EH (cell line): Measurements from ENCODE around the gene PHKG1.
"Not testable (repeated sequence)": the region's sequence is repeated elsewhere in the genome, so short reads cannot be mapped to it uniquely, and the experiment has no call there.

Experiments
- DNase-seq: peaks from one replicate; pipeline ENCODE4 v3.0.0-alpha.2; 2015; ENCODE audit warnings: low read depth

PHKG1 gene

DNA sequence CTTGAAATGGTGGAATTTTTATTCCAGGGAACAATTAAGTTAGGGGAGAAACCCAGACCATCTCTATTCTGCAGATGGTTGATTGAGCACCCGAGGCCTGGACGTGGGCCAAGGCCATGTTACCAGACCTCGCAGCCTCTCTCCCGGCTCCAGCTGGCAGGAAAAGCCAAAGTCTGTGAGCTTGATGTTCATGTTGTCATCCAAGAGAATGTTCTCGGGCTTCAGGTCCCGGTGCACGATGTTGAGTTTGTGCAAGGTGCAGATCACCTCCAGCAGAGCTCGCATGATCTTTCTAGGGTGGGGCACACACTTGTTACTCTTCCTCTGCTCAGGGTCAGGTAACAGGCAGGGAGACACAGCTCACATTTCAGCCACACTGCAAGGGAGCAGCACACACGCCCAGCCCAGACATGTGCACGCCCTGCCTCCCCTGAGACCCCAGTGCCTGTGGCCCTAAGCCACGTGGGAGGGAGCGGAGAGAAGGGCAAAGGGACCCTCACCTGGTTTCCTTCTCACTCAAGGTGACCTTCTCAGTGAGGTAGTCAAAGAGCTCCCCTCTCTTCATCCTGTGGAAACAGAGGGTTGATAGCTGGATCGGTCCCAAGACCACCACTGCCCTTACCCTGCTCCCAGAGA lies 9.5 kb downstream of the PHKG1 start:
- DNase-seq = no peak

DNA sequence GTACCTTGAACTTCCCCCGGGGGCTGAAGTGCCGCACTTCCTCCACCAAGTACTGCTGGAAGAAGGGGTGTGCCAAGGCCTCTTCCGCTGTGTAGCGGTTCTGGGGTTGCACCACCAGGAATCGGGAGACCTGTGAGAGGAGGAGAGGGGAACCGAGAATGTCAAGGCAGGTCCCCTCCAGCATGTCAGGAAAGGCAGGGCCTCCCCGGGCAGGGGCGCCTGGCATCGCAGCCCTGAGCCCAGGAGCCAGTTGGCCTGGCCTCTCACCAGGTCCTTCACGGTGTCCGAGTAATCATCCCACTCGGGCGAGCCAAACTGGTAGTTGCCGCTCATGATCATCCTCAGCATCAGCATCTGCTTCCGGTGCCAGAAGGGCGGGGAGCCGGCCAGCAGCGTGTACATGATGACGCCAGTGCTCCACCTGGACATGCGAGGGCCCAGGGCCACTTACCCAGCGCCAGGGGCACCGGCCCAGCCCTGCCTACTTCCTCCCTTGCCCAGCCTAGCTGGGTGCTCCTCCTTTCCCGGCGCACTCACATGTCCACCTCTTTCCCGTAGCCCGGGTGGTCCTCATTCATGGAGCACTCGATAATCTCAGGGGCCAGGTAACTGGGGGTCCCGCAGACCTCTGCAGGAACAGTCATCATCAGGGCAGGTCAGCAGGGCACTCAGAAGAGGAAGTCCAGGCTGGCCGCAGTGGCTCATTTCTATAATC lies 11.0 kb downstream of the PHKG1 start:
- no peak for DNase-seq

DNA sequence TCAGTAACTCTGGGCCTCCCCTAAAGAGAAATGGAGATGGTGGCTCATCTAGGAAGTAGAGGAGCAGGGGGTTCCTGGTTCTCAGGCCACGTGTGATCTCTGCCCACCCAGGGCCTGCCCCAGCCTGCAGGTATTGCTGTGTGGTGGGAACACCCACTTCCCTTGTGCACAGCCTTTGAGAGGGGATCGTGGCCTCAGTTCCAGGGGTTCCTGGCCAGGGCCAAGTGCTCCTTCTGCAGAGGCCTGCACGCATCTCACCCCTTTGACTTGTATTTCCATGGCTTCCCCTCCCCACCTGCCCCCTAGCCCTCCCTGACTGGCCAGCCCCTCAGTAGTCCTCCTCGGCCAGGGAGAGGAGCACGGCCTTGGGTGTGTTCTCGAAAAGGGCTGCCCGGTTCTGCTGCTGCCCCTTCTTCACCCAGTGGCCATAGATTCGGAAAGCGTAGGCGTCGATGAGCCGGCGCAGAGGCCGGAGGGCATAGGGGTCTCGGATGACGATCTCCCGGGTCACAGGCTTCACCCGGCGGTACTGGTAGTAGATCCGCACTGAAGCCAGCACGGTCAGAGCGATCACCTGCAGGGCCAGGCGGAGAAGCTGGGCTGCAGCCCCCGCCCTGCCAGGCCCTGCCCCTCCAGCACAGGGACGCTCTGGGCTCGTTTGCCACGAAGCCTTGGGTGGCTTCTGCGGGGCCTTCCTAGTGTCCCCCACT lies 11.9 kb downstream of the PHKG1 start:
- DNase-seq = not testable (repeated sequence)

DNA sequence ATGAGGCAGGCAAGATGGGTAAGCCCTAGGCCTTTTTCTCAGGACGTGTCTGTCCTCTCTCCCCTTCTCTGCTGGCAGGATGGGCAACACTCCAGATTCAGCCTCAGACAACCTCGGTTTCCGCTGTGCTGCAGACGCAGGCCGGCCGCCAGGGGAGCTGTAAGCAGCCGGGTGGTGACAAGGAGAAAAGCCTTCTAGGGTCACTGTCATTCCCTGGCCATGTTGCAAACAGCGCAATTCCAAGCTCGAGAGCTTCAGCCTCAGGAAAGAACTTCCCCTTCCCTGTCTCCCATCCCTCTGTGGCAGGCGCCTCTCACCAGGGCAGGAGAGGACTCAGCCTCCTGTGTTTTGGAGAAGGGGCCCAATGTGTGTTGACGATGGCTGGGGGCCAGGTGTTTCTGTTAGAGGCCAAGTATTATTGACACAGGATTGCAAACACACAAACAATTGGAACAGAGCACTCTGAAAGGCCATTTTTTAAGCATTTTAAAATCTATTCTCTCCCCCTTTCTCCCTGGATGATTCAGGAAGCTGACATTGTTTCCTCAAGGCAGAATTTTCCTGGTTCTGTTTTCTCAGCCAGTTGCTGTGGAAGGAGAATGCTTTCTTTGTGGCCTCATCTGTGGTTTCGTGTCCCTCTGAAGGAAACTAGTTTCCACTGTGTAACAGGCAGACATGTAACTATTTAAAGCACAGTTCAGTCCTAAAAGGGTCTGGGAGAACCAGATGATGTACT lies 13.1 kb downstream of the PHKG1 start:
- peak; percentile 89 for DNase-seq

DNA sequence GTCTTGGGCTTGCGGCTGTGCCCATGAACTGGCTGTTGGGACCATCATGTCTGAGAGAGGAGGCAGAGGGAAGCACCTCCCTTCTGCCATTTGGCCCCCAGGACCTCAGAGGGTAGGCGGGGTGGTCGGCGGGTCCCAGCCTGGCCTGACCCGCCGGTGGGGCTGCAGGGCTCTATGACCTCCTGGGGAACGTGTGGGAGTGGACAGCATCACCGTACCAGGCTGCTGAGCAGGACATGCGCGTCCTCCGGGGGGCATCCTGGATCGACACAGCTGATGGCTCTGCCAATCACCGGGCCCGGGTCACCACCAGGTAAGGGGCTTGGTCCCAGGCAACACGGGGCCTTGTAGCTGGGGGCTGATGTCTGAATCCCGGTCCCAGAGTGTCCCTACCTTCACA lies 14.6 kb downstream of the PHKG1 start:
- DNase-seq = no peak

DNA sequence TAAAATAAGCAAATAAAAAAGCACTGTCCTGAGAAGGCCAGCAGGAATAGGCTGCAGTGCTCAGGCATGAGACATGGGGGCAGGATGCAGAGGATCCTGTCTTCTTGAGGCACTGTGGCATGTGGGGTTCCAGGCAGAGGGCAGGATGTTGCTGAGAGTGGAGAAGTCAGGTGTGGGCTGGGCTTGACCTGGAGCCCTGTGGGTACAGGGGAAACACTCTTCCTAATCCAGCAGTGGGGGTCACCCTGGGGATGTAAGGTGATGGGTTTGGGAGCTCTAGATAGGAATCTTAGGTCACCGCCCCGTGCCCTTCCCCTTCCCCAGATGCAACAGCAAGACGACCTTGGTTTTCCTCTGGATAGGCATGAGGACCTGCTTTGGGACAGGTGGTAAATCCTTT lies 15.1 kb downstream of the PHKG1 start:
- no peak for DNase-seq

DNA sequence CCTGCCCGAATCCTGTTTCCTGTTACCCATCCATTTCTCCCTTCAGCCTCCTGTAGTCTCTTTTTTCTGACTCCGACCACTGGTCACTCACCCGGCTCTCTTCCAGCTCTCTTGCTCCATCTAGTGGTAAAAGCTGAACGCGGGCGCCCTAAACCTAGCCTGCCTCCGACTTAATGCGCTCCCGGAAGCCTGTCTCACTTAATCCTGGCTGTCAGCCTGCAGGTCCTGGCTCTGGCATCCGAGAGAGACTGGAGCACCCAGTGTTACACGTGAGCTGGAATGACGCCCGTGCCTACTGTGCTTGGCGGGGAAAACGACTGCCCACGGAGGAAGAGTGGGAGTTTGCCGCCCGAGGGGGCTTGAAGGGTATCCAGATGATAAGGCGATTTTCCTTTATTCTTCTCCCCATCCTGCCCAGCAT lies 18.4 kb downstream of the PHKG1 start:
- DNase-seq = peak; percentile 84

DNA sequence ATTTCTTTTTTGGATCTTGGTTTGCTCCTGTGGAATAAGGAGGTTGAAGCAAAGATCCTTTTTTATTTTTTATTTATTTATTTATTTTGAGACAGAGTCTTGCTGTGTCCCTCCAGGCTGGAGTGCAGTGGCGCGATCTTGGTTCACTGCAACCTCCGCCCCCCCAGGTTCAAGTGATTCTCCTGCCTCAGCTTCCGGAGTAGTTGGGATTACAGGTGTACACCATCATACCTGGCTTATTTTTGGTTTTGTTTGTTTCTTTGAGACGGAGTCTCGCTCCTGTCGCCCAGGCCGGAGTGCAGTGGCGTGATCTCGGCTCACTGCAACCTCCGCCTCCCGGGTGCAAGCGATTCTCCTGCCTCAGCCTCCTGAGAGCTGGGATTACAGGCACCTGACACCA lies 26.4 kb downstream of the PHKG1 start:
- not testable (repeated sequence) for DNase-seq

DNA sequence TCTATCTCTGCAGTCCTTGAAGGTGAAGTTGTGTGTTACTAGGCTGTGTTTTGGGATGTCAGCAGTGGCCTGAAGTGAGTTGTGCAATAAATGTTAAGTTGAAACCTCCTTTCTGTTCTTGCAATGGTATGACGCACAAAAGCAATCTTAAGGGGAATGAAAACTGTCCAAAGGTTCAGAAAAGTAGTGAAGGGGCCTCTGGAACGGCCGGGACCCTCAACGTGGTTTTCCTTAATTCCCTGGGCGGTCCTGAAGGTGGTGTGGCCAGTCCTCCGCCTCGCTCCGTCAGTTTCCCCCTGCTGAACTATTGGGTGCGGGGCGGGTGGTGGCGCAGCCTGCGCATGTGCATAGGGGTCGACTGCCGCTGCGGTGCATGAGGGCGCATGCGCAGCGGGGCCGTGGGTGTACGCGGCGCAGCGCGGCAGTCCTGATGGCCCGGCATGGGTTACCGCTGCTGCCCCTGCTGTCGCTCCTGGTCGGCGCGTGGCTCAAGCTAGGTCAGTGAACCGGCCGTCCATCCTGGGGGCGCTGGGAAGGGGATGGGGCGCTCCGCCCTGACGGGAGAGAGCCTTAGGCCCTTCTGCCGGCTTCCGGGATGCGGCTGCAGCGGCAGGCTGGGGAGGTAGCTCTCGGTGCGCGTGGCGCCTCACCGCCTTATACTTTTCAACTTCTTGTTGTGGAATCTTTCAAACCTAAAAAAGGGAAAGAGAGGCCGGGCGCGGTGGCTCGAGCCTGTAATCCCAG lies 28.7 kb downstream of the PHKG1 start, which contains the start of gene SUMF2:
SUMF2 (plus strand) TSS at position 405 of the 744 bp plus-strand sequence; CDS start at position 431, 26 bp downstream.
- peak; percentile 91 for DNase-seq

DNA sequence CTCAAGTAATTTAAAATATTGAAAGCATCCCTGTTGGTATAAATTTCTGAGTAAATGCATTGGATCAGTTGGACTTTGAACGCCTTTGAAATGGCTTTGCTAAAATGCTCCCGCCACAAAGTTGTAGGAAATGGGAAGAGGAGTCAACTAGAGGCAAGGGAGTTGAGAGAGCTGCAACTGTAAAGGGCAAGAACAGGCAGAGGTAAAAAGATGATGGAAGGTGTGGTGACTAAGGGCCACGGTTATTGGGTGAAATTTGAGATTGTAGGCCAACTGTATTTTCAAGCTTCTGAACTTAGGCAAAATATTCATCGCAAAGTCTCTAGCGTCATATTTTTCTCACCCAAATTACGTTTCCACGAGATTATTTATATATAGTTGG lies 29.3 kb downstream of the PHKG1 start:
- no peak for DNase-seq

DNA sequence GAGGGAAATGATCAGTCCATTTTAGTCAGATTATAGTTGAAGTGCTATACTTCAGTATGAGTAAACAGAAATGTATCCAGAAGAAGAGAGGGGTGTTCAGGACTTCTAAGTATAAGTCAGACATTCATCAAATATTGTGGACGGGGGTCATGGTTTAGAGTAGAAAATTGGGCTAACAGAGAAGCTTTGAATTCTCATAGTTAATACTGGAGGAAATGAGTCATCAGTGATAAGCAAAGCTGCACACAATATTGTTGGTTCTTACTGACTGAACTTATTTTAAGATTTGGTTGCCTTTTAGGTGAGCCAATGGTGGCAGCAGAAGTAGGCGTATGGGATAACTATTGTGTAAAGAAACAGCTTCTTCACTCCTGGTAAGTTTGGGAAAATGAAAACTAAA lies 30.4 kb downstream of the PHKG1 start:
- peak; percentile 77 for DNase-seq

DNA sequence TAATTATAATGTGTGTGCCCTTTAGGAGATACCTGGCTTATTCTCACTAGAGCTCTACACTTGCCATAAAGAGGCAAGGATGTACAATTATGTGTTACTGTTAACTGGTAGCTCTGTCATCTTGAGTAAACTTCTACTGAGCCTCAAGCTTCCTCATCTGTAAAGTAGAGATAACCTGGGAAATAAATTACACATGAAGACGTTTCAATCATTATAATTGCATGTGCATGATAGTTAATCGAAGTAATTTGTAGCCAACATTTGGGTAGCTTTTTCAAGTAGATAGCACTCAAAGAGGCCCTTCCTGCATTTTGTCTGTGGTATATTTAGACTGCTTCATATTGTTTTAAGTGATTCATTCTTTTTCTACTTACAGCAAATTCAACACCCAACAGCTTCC lies 38.8 kb downstream of the PHKG1 start:
- no peak for DNase-seq

DNA sequence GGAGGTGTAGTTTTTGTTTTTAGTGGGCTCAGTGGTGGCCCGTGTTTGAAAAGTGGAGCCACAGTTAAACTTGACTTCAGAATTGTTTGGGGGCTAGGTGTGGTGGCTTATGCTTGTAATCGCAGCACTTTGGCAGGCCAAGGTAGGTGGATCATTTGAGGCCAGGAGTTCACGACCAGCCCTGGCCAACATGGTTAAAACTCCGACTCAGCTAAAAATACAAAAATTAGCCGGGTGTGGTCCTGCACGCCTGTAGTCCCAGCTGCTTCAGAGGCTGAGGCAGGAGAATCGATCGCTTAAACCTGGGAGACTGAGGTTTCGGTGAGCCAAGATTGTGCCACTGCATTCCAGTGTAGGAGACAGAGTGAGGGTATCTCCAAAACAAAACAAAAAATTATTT lies 39.4 kb downstream of the PHKG1 start:
- no peak for DNase-seq

DNA sequence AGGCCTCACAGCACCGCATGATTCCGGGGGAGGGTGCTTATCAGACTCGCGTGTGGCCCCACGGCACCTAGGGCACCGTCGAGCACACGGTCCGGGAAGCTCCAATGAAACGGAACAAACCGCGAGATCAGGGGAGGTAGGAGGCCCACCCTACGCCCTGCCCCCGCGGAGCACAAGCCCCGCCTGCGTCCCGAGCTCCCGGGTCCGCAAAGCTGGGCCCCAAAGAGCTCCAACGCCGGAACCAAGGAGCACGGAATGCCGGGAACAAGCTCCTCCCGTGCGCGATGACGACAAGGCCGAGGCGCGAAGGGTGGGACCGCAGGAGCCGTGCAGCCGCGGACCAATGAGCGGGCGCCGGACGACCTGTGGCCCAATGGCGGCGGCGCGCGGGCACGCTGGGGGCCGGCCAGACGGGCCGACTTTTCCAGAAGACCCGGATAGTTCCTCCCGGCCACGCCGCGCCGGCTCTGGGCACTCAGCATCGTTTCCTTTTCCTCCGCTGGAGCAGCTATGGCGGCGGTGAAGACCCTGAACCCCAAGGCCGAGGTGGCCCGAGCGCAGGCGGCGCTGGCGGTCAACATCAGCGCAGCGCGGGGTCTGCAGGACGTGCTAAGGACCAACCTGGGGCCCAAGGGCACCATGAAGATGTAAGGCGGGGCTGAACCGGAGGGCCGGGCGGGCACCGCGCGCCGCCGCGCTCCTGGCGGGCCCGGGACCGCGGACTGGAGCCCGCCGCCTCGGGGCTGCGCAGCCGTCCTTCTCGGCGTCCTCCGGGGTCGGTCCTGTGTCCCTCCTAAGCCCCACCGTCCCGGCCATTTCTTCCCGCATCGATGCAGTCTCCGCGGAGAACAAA lies 41.2 kb downstream of the PHKG1 start, which contains the start of the genes CCT6A and PSPH:
CCT6A (plus strand) TSS at position 427 of the 853 bp plus-strand sequence; CDS start at position 511, 84 bp downstream.
PSPH (minus strand) TSS at position 106 of the 853 bp plus-strand sequence. CDS start 30,232 bp downstream, outside the sequence.
- DNase-seq = peak; percentile 99

DNA sequence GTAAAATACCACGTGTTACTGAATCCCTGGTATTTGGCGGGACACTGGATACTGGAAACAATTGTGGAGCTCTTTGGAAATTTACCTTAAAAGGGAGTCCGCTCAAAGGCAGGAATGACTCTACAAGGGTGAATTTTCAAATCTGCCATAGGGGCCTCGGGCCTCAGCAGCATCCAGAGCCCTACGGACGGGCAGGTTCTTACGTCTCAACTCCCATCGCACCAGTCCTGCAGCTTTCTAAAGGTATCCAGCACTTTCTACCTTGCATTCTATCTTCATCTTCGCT lies 41.8 kb downstream of the PHKG1 start:
- DNase-seq = no peak

DNA sequence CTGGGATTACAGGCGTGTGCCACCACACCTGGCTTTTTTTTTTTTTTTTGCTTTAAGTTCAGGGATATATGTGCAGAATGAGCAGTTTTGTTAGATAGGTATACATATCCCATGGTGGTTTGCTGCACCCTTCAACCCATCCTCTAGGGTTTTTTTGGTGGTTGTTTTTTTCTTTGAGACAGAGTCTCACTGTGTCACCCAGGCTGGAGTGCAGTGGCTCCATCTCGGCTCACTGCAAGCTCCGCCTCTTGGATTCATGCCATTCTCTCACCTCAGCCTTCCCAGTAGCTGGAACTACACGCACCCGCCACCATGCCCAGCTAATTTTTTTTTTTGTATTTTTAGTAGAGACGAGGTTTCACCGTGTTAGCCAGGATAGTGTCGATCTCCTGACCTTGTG lies 44.0 kb downstream of the PHKG1 start:
- peak; percentile 9 for DNase-seq

DNA sequence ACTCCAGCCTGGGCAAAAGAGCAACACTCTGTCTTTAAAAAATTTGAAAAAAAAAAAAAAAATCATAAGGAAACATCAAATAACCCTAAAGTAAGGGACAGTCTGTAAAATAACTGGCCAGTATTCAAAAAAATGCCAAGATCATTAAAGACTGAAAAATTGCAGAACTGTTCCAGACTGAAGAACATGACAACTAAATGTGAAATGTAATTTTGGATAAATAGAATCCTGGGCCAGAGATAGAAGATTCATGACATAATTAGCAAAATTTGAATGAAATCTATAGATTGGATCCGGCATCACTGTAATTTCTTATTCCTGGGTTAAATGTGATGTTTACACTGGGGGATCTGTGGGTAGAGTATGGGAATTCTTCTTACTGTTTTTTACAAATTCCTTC lies 44.5 kb downstream of the PHKG1 start:
- DNase-seq = no peak

DNA sequence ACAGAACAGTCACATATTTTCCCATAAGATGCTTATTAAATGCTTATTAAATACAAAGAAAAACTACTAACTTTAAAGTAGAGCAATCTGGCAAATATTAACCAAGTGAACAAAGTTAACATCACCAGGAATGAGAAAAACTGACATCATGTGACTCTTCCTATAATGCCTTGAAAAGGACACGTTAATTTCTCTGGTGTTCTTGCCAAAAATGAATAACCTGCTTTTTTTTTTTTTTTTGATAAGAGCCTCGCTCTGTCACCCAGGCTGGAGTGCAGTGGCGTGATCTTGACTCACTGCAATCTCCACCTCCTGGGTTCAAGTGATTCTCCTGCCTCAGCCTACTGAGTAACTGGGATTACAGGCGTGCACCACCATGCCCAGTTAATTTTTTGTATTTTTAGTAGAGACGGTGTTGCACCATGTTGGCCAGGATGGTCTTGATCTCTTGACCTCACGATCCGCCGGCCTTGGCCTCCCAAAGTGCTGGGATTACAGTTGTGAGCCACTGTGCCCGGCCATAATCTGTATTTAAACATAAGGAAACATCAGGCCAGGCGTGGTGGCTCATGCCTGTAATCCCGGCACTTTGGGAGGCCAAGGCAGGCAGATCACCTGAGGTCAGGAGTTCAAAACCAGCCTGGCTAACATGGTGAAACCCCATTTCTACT lies 45.2 kb downstream of the PHKG1 start:
- not testable (repeated sequence) for DNase-seq

DNA sequence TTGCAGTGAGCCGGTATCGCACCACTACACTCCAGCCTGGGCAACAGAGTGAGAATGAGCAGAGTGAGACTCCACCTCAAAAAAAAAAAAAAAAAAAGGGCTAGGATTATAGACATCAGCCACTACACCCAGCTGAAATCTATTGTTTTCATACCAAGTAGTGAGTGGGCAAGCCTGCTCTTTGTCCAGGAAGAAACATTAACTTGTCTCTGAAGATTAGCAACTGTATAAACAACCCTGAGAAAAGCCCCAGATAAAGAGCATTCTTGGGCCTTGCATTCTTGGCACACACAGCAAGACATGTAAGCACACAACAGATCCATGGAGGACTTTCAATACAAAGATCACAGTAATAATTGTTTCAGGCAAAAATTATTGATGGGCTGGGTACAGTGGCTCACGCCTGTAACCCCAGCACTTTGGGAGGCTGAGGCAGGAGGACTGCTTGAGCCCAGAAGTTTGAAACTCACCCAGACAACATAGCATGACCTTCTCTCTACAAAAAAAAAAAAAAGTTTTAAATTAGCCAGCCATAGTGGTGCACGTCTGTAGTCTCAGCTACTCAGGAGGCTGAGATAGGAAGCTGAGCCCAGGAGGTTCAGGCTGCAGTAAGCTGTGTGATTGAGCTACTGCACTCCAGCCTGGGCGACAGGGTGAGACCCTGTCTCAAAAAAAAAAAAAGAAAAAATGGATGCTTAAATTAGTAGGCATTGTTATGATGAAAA lies 45.9 kb downstream of the PHKG1 start:
- DNase-seq = peak; percentile 94
